Parathyroid adenoma (tissue), 2 donors: ENCODE data around the gene SLC25A21.

Experiments
- H2AFZ ChIP-seq: fragments of 300-600 bp; sonication (generic); one replicate; pipeline ENCODE4 v1.7.0; 2017; ENCODE audit warnings: antibody characterized with exemption, mild to moderate bottlenecking
- H3K27ac ChIP-seq: fragments of 300-600 bp; sonication (generic); one replicate; pipeline ENCODE4 v1.7.0; 2017
- H3K27me3 ChIP-seq: fragments of 300-600 bp; sonication (generic); one replicate; pipeline ENCODE4 v1.7.0; 2017; ENCODE audit warnings: low read length; ENCODE audit not compliant: control insufficient read depth, insufficient read depth
- H3K36me3 ChIP-seq: fragments of 300-600 bp; sonication (generic); one replicate; pipeline ENCODE4 v1.7.0; 2017; ENCODE audit warnings: low read length; ENCODE audit not compliant: control insufficient read depth, insufficient read depth
- H3K4me1 ChIP-seq: fragments of 300-600 bp; sonication (generic); one replicate; pipeline ENCODE4 v1.7.0; 2017; ENCODE audit warnings: control low read depth
- H3K4me2 ChIP-seq: fragments of 300-600 bp; sonication (generic); one replicate; pipeline ENCODE4 v1.7.0; 2017; ENCODE audit warnings: low read length
- H3K4me3 ChIP-seq: fragments of 300-600 bp; sonication (generic); one replicate; pipeline ENCODE4 v1.7.0; 2017; ENCODE audit warnings: low read depth, low read length
- H3K79me2 ChIP-seq: fragments of 300-600 bp; sonication (generic); one replicate; pipeline ENCODE4 v1.7.0; 2017; ENCODE audit warnings: control low read depth
- H3K9ac ChIP-seq: fragments of 300-600 bp; sonication (generic); one replicate; pipeline ENCODE4 v1.7.0; 2017; ENCODE audit warnings: mild to moderate bottlenecking
- H3K9me3 ChIP-seq: fragments of 300-600 bp; sonication (generic); one replicate; pipeline ENCODE4 v1.7.0; 2017; ENCODE audit warnings: low read length; ENCODE audit not compliant: control insufficient read depth
- TF ChIP-seq, protein P1 (sequence below): fragments of 300-600 bp; sonication (generic); IDR thresholded peaks from one replicate; pipeline ENCODE4 v1.7.0; 2017; ENCODE audit warnings: antibody characterized with exemption, mild to moderate bottlenecking
- donor health status: primary hyperparathyroidism.

Gene SLC25A21

DNA sequence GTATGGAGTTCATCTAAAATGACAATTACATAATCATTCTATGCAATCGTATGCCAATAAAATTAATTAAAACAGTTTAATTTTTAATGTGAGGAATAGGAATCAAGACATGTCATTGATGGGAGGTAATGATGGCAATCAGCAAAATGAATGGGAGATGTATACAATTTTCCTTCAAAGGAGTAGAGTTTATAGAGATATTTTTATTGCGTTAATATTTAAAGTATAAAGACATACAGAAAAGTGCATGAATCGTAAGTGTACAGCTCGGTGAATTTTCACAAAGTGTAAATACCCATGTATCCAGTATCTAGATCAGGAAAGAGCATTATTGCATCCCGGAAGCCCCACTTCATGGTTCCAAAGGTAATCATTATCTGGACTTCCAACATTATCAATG lies 26.5 kb upstream of the SLC25A21 start:
- no peaks in the 10 kb centered on the region for H3K27me3 ChIP-seq
- H2AFZ ChIP-seq = peak overlapping the region; percentile 96
- H3K4me1 ChIP-seq = no peaks in the 10 kb centered on the region
- H3K9me3 ChIP-seq = no peaks in the 10 kb centered on the region
- TF ChIP-seq, protein P1, sequence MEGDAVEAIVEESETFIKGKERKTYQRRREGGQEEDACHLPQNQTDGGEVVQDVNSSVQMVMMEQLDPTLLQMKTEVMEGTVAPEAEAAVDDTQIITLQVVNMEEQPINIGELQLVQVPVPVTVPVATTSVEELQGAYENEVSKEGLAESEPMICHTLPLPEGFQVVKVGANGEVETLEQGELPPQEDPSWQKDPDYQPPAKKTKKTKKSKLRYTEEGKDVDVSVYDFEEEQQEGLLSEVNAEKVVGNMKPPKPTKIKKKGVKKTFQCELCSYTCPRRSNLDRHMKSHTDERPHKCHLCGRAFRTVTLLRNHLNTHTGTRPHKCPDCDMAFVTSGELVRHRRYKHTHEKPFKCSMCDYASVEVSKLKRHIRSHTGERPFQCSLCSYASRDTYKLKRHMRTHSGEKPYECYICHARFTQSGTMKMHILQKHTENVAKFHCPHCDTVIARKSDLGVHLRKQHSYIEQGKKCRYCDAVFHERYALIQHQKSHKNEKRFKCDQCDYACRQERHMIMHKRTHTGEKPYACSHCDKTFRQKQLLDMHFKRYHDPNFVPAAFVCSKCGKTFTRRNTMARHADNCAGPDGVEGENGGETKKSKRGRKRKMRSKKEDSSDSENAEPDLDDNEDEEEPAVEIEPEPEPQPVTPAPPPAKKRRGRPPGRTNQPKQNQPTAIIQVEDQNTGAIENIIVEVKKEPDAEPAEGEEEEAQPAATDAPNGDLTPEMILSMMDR = no peak
- H3K9ac ChIP-seq = no peak overlapping the region
- H3K4me2 ChIP-seq = peak overlapping the region; percentile 99
- no peaks in the 10 kb centered on the region for H3K36me3 ChIP-seq
- no peaks in the 10 kb centered on the region for H3K79me2 ChIP-seq
- H3K27ac ChIP-seq = no peak overlapping the region
- no peak overlapping the region for H3K4me3 ChIP-seq

DNA sequence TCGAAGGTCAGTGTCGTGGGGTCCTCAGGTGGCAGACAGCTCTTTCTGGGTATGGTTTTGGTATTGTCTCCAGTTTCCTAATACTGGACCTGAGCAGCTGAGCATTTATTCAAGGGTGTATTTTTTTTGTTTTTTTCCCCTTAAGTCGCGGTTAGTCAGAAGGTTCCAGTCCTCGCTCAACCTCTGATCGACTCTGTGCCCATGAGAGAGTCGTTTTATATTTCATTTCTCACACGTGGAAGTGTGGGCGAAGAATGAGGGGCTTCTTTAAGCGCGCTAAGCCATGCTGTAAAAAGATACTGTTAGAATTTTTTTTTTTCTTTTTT lies 25.8 kb upstream of the SLC25A21 start:
- Histone ChIP-seq H3K27ac (peak overlapping the region; percentile 85), H2AFZ (peak overlapping the region; percentile 96), H3K4me1 (no peaks in the 10 kb centered on the region), H3K4me3 (peak overlapping the region; percentile 96), H3K79me2 (no peaks in the 10 kb centered on the region), H3K9ac (peak overlapping the region; percentile 5), H3K9me3 (no peaks in the 10 kb centered on the region), H3K36me3 (no peaks in the 10 kb centered on the region), H3K27me3 (no peaks in the 10 kb centered on the region), H3K4me2 (peak overlapping the region; percentile 99)
- TF ChIP-seq, protein P1 = peak; percentile 52

GRCh38 chr14:37197421-37198272 lies 25.2 kb upstream of the SLC25A21 start, which contains the start of gene MIPOL1:
MIPOL1 (plus strand) TSS chr14:37197937; CDS start chr14:37247889, 49,952 bp downstream.
- TF ChIP-seq, protein P1 = no peak

DNA sequence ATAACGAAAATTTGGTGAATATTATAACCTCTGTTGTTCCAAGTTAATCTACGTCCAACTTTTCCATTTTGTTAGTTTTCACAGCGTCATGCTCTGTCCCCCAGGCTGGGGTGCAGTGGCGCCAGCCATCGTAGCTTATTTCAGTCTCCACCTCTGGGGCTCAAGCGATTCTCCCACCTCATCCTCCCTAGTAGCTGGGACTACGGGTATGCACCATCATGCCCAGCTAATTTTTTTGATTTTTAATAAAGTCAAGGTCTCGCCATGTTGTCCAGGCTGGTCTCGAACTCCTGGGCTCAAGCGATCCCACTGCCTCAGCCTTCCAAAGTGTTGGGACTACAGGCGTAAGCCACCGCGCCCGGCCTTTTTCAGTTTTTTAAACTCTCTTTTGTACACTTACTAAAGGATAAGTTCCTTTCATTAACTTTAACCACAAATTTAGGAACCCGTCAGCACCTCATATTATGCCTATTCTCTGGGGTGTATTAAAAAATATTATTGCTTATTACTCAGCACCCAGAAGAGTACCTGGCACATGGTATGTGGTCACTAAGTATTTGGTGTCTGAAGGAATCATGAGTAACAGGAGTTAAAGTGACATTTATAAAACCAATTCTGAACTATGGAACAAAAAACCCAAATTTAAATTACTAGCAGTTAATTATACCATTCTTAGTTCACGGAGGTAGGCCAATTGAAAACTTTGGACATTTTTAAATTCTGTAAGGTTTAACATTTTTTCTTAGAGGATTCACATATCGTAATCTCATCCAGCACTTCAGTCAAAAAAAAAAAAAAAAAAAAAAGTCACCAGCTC lies 24.4 kb upstream of the SLC25A21 start:
- H3K9me3 ChIP-seq = no peaks in the 10 kb centered on the region
- H3K4me1 ChIP-seq = no peaks in the 10 kb centered on the region
- no peak overlapping the region for H3K9ac ChIP-seq
- peak overlapping the region; percentile 85 for H3K27ac ChIP-seq
- peak overlapping the region; percentile 96 for H3K4me3 ChIP-seq
- H3K4me2 ChIP-seq = peak overlapping the region; percentile 99
- peak overlapping the region; percentile 89 for H2AFZ ChIP-seq
- no peaks in the 10 kb centered on the region for H3K79me2 ChIP-seq
- no peaks in the 10 kb centered on the region for H3K36me3 ChIP-seq
- TF ChIP-seq, protein P1 = no peak
- no peaks in the 10 kb centered on the region for H3K27me3 ChIP-seq

More at GRCh38 chr14:37197421-37198272, 25.2 kb upstream of the SLC25A21 start, which contains the start of gene MIPOL1:
- Histone ChIP-seq H3K9ac (peak within 1 kb of the TSS; percentile 32), H3K9me3 (no peaks in the 10 kb centered on the region), H3K4me3 (peak within 1 kb of the TSS; percentile 96), H3K27ac (peak within 1 kb of the TSS; percentile 85), H3K27me3 (no peaks in the 10 kb centered on the region), H3K79me2 (no peaks in the 10 kb centered on the region), H3K4me2 (peak within 1 kb of the TSS; percentile 99), H3K4me1 (no peaks in the 10 kb centered on the region), H3K36me3 (no peaks in the 10 kb centered on the region), H2AFZ (peak within 1 kb of the TSS; percentile 96)
